GM12878 (cell line): ENCODE measurements around the gene EFCAB11. TPM values are rescaled to one million over a fixed set of nuclear protein-coding genes. Genes with fewer than 3 reads are reported as not detected.

Experiments used
- ATAC-seq: fragments of 200-7000 bp; cut with Tn5 transposase; 3 replicates; pipeline ENCODE4 v1.9.1; 2020; ENCODE audit warnings: mild to moderate bottlenecking, moderate library complexity
- BruUV-seq: library from RNA; stranded (reverse); fragments of 400-500 nt; replicated peaks from 2 replicates; lab custom pipeline; 2021; lab: Mats Ljungman, UMichigan
- CTCF ChIA-PET: fragments of 300-600 bp; sonication (Branson Sonifier 250); formaldehyde crosslinking; extraction: SDS; loops from one replicate; lab custom pipeline; 2021; ENCODE audit warnings: inconsistent platforms; lab: Yijun Ruan, JAX
- POLR2A ChIA-PET: fragments of 350-600 bp; formaldehyde crosslinking; extraction: SDS; loops from one replicate; lab custom pipeline; 2021; ENCODE audit warnings: inconsistent platforms; lab: Charles Lee
- RAD21 ChIA-PET: fragments of 300-600 bp; sonication (Branson Sonifier 250); formaldehyde crosslinking; loops from one replicate; lab custom pipeline; 2023; ENCODE audit warnings: antibody characterized with exemption; ENCODE audit not compliant: unreplicated experiment; lab: Charles Lee
- SMC1A ChIA-PET: fragments of 300-600 bp; sonication (Branson Sonifier 250); formaldehyde crosslinking; loops from one replicate; lab custom pipeline; 2023; ENCODE audit not compliant: unreplicated experiment, uncharacterized antibody; lab: Charles Lee
- DNase-seq: peaks from one replicate; pipeline ENCODE4 v3.0.0-alpha.2; 2011; ENCODE audit warnings: low read depth, low spot score
- FAIRE-seq: peaks from 3 replicates; lab custom pipeline; 2011; peaks lifted over from hg19 to GRCh38; lab: Jason Lieb, UNC
- H2AFZ ChIP-seq: 2 replicates; pipeline ENCODE4 v1.6.0; 2011; ENCODE audit warnings: low read depth, low read length, control low read depth; ENCODE audit not compliant: control insufficient read depth
- H3K27ac ChIP-seq: 2 replicates; pipeline ENCODE4 v1.5.1; 2011; ENCODE audit warnings: control low read depth; ENCODE audit not compliant: control insufficient read depth, insufficient read depth
- H3K27me3 ChIP-seq, 2 experiments: replicated peaks in 1 of 2; 2 replicates each; pipeline versions ENCODE4 v1.6.0 to v1.6.1; 2011; ENCODE audit warnings: low read length in 1 of 2; ENCODE audit not compliant: control insufficient read depth in 2 of 2, insufficient read depth in 2 of 2
- H3K36me3 ChIP-seq, 2 experiments: 2 replicates each; pipeline ENCODE4 v1.5.1; 2011; ENCODE audit warnings: low read length in 1 of 2; ENCODE audit not compliant: control insufficient read depth in 2 of 2, insufficient read depth in 2 of 2
- H3K4me1 ChIP-seq: 2 replicates; pipeline ENCODE4 v1.6.1; 2011; ENCODE audit warnings: mild to moderate bottlenecking, low read length, moderate library complexity, mixed read lengths; ENCODE audit not compliant: control insufficient read depth, insufficient read depth
- H3K4me2 ChIP-seq: 2 replicates; pipeline ENCODE4 v1.6.0; 2011; ENCODE audit warnings: control low read depth; ENCODE audit not compliant: control insufficient read depth, insufficient read depth
- H3K4me3 ChIP-seq: fragments of 200-600 bp; sonication (generic); 2 replicates; pipeline ENCODE4 v1.5.1; 2016
- H3K79me2 ChIP-seq: 2 replicates; pipeline ENCODE4 v1.6.0; 2011; ENCODE audit warnings: low read length; ENCODE audit not compliant: control insufficient read depth, insufficient read depth
- H3K9ac ChIP-seq: 2 replicates; pipeline ENCODE4 v1.8.0; 2011; ENCODE audit warnings: low read length, control low read depth, mixed read lengths; ENCODE audit not compliant: control insufficient read depth, insufficient read depth
- H3K9me3 ChIP-seq: replicated peaks from 3 replicates; pipeline ENCODE4 v1.5.1; 2011; ENCODE audit warnings: mild to moderate bottlenecking, low read length; ENCODE audit not compliant: control insufficient read depth, insufficient read depth
- H4K20me1 ChIP-seq: 2 replicates; pipeline ENCODE4 v1.6.0; 2011; ENCODE audit not compliant: control insufficient read depth, insufficient read depth
- EED ChIP-seq: sonication (generic); IDR thresholded peaks from 2 replicates; pipeline ENCODE4 v1.6.1; 2016; ENCODE audit warnings: antibody characterized with exemption, low read depth
- SRF ChIP-seq, 2 experiments: IDR thresholded peaks; 2 replicates each; pipeline ENCODE4 v1.6.1; 2011; ENCODE audit warnings: low read depth in 2 of 2, low read length in 2 of 2, mild to moderate bottlenecking in 1 of 2, moderate library complexity in 1 of 2
- TCF3 ChIP-seq: IDR thresholded peaks from 2 replicates; pipeline ENCODE4 v1.6.1; 2012; ENCODE audit warnings: low read depth, mild to moderate bottlenecking, low read length, borderline replicate concordance; ENCODE audit not compliant: insufficient read depth
- YY1 ChIP-seq: IDR thresholded peaks from 2 replicates; pipeline ENCODE4 v1.6.1; 2011; ENCODE audit warnings: low read depth, mild to moderate bottlenecking, low read length
- ZNF24 ChIP-seq: fragments of 450-650 bp; IDR thresholded peaks from 2 replicates; pipeline ENCODE4 v1.6.1; 2017; ENCODE audit warnings: antibody characterized with exemption, mild to moderate bottlenecking
- ZNF592 ChIP-seq: fragments of 450-650 bp; IDR thresholded peaks from 2 replicates; pipeline ENCODE4 v1.6.1; 2017; ENCODE audit warnings: mild to moderate bottlenecking, moderate library complexity
- in situ Hi-C: fragments of 300-500 bp; cut with MboI; formaldehyde crosslinking; loops from 9 replicates; pipeline ENCODE4 v1.14.3; 2018; ENCODE audit warnings: mixed read lengths
- intact Hi-C: fragments of 100-400 bp; cut with micrococcal nuclease; formaldehyde crosslinking; loops from one replicate; pipeline ENCODE4 v1.14.2; 2022; ENCODE audit not compliant: unreplicated experiment
- polyA plus RNA-seq, 11 experiments: library from polyadenylated mRNA; depleted of rRNA in 4 of 11; unstranded in 6 of 11; stranded (reverse) in 5 of 11; fragments of >200 nt; fragmentation: Nextera tagmentation in 4 of 11; fragmentation: Illumina TruSeq in 1 of 11; extraction: Ambion mirVana in 4 of 11; extraction: Trizol in 1 of 11; gene quantifications; 1 replicate in 1 of 11; 2 replicates in 10 of 11; pipeline versions ENCODE4 v1.2.1 to v1.2.3, GENCODE V29; 2011 to 2016; ENCODE audit warnings: inconsistent platforms in 2 of 11, missing spikeins in 2 of 11, low read depth in 1 of 11
- total RNA-seq, 4 experiments: library from RNA; depleted of rRNA in 3 of 4; stranded (reverse); fragments of >200 nt in 3 of 4; fragmentation: Illumina TruSeq in 1 of 4; extraction: Trizol in 1 of 4; gene quantifications; 2 replicates each; pipeline versions ENCODE4 v1.2.1 to v1.2.3, GENCODE V29; 2013 to 2021

The EFCAB11 gene
- total and polyA plus RNA-seq, 10 of the 15 experiments (the other 5 are each of a cell fraction or from before 2014, with no cell fraction given): 8.6 to 37.4 (median 18.0) TPM

- Histone ChIP-seq H3K36me3 (peaks cover 4 to 20% of the 10 kb centered on the region in 2 experiments; a peak in 3 of 4 replicates), H3K27ac (no peak overlapping the region), H3K27me3 (no peaks in the 10 kb centered on the region), H4K20me1 (no peaks in the 10 kb centered on the region), H2AFZ (no peak overlapping the region), H3K4me2 (no peak overlapping the region), H3K9me3 (no peaks in the 10 kb centered on the region), H3K79me2 (no peaks in the 10 kb centered on the region), H3K4me1 (no peaks in the 10 kb centered on the region), H3K9ac (no peak overlapping the region), H3K4me3 (no peak overlapping the region)
- FAIRE-seq: no peak
- BruUV-seq: no TSS peak
- no peak for ATAC-seq
- ChIA-PET RAD21 (no interaction called here), POLR2A (no interaction called here), CTCF (interaction anchor here (1.5 to 2.8 kb wide), 2 partner anchors 10 to 14 kb away, joined by 4 to 18 read pairs; no protein-coding TSS in a partner anchor), SMC1A (interaction anchor here (0.9 to 1.1 kb wide), 2 partner anchors 10 to 20 kb away, joined by 3 to 4 read pairs; no protein-coding TSS in a partner anchor)
- intact Hi-C loops (no loop called here), in situ Hi-C loops (no loop called here)
- TF ChIP-seq EED: no peak
- TF ChIP-seq YY1: no peak
- TF ChIP-seq ZNF592: no peak
- TF ChIP-seq ZNF24: no peak
- no peak for TF ChIP-seq TCF3
- TF ChIP-seq SRF (IDR thresholded peaks at IDR 0.05; ENCODE audit: low read depth in 2 of 2, low read length in 2 of 2): no peak
- no peak for DNase-seq
These were observed 32.6 kb upstream of the EFCAB11 start for GRCh38 chr14:89987161-89987475.
